HG03469 (cell line): ENCODE measurements around the gene NBDY.
A peak's percentile ranks its signal among the peaks of the same experiment; 100 is the strongest.
"Not testable (repeated sequence)": the region's sequence is repeated elsewhere in the genome, so short reads cannot be mapped to it uniquely, and the experiment has no call there.

Source experiments
- ATAC-seq: cut with Tn5 transposase; IDR thresholded peaks from one replicate; pipeline ENCODE4 v1.9.1; 2021; ENCODE audit warnings: mild to moderate bottlenecking, moderate library complexity, moderate number of reproducible peaks; ENCODE audit not compliant: unreplicated experiment

Gene NBDY

DNA sequence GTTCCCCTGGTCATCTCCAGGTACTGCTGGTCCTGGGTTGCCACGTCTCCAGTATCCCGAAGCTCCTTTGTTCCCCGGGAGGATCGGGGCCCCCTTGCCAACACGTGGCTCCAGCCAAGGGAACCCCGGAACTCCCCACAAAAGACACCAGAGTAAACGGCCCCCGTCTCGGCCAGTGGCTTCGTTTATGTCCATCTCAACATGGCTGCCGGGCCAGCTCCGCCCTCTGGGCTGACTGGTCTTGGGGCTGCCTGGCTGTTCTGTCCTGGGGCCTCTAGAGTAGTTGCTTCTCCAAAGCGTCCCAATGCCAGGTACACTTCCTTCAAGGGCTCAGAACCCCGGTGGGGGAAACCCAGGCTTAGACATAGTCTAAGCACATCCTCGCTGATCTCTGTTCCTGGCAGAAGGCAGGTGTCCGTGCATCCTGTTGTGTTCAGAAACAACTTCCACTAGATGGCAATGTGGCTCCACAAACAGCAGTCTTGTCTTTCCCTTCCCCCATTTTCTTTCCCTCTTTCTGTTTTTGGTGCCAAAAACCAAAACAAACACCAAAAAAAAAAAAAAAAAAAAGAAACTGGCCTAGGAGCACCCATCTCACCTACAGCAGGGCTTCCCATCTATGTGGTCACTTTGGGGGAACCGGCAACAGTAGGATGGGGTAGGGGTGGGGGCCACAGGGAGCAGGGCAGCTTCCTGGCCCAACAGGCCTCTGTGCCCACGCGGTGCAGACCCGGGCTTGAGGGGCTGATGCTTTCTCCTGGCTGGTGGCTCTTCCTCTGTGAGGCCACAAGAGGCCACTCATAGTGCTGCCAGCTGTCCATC is 35.3 kb downstream of the NBDY start:
- peak; percentile 46 for ATAC-seq

DNA sequence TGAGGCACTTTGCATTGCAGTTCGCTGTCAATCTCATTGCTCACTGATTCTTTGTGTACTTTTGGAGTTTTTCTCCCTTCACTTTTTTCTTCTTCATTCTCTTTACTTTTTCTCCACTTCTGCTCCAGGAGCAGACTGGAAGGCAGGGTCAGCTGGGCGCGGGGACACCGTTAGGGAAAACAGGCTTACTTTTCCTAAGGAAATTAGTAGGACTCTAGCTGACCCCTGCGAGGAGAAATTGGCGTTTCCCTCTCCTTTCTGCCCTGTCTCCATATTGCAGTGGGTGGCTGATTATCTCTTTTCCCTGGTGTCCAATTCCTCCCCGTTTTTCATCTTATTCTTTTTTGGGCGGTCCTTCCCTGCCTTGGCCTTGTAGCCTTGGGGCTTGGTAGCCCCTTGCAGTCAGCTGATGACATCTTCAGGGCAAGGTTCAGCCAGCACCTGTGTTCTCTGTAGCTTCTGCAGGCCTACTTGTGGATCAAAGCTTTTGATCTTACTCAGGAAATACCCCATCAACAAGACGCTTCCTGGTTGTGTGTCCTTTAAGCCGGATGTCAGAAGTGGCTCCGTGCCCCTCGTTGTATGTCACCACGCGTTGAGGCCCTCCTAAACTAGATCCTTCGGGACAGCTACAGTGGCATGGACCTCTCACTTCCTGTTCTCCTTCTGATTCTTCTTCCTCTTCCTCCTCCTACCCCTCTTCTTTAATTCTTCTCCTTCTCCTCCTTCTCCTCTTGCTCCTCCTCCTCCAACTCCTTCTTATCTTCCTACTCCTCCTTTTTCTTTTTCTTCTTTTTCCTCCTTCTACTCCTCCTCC is 36.1 kb downstream of the NBDY start:
- ATAC-seq, result no peak

DNA sequence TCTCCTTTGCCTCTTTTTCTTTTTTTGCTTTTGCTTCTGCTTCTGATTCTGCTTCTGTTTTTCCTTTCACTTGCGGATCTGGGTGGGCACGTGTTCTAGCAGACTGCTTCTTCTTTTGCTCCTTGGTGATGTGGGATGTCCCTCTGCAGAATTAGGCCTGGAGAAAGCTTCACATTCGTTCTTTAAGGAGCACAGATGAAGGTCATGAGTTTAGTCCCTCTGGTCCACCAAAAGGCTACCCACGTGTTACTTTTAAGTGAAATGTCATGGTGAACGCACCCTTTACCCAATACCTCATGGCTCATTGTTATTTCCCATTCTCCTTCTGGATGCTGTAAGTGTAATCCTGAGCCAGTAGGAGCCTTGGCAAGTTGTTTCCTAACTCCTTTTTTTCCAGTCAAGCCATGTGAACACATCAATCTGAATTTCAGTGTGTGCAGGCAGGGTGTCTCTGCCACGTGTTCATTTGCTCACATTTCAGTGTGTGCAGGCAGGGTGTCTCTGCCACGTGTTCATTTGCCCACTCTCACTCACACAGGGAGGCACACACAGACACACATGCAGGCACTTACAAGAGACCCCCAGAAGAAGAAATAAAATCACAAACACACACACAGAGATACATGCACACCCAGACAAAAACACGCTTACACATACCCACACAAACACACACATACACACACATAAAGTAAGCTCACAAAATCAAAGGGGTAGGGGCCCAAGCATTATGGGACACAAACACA is 36.9 kb downstream of the NBDY start:
- ATAC-seq, result no peak

DNA sequence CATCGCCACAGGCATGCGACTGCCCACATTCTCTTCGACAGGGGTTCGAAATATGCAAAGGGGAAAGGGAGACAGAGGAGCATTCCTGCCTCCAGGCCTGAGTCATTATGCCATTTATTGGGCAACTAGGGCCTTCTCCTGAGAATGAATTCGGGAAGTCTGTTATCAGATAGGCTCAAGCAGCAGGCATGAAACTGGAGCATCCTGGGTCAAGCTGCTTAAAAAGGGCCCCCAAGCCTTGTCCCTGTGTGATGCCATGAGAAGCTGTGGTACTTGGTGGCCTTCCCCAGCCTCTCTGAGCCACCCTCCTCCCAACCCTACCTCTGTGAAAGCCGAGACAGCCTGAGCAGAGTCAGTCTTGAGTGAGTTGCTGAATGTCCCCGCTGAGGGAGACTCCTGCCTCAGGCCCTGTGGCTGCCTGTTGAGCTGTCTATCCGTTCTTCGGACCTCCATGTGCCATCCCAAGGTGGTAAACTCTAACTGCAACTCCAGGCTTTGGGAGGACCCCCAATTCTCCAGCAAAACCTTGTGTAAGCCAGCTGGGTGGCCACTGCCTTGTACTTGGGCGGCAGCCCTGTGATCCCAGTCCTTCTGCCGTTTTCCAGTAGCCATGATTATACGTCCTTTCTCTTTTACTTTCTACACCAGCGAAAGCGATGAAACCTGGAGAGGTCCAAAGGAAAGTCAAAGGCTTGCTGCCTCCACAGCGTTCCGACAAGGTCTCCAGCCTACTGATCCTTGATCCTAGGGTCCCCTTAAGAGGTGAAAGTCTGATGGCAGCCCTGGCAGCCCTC is 37.7 kb downstream of the NBDY start:
- no peak for ATAC-seq

DNA sequence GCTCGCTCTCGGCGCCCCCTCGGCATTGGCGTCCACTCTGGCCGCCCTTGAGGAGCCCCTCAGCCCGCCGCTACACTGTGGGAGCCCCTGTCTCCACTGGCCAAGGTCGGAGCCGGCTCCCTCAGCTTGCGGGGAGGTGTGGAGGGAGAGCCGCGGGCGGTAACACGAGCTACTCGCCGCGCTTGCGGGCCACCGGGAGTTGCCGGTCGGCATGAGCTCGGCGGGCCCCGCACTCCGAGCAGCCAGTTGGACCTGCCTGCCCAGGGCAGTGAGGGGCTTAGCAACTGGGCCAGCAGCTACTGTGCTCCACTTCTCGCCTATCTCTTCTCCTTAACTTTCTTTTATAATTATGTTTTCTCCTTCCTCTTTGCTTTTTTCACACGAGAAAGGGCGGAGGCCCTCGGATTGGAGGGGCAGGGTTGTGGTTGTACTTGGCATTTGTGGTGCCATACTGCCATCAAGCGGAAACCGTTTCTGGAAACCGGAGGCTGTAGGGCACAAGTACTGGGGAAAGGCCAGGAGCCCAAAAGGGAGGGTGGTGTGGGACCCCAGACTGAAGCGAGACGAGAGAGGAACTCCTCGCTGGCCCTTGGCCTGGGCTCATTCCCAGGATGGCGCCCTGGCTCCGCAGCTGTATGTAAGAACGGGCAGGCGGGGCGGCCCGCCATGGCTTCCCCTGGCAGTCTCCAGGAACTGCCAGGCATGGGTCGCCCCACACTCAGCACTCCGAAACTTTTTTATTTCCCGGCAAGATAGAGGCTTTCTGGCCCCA is 38.5 kb downstream of the NBDY start:
- ATAC-seq, result not testable (repeated sequence)

DNA sequence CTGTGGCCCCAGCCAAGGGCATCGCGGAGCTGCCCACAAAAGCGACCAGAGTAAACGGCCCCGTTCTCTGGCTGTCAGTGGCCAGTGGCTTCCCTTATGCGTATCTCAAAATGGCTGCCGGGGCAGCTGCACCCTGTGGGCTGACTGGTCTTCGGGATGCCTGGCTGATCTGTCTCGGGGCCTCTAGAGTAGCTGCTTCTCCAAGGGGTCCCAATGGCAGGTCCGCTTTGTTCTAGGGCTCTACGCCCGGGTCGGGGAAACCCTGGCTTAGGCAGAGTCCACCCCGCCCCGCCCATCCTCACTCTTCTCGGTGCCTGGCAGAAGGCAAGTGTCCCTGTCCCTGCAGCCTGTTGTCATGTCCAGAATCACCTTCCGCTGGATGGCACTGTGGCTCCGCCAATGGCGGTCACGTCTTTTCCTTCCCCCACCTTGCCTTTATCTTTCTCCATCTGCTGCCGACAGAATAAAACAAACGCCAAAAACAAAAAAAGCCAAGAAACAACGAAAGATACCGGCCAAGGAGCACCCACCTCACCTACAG is 39.1 kb downstream of the NBDY start:
- not testable (repeated sequence) for ATAC-seq

DNA sequence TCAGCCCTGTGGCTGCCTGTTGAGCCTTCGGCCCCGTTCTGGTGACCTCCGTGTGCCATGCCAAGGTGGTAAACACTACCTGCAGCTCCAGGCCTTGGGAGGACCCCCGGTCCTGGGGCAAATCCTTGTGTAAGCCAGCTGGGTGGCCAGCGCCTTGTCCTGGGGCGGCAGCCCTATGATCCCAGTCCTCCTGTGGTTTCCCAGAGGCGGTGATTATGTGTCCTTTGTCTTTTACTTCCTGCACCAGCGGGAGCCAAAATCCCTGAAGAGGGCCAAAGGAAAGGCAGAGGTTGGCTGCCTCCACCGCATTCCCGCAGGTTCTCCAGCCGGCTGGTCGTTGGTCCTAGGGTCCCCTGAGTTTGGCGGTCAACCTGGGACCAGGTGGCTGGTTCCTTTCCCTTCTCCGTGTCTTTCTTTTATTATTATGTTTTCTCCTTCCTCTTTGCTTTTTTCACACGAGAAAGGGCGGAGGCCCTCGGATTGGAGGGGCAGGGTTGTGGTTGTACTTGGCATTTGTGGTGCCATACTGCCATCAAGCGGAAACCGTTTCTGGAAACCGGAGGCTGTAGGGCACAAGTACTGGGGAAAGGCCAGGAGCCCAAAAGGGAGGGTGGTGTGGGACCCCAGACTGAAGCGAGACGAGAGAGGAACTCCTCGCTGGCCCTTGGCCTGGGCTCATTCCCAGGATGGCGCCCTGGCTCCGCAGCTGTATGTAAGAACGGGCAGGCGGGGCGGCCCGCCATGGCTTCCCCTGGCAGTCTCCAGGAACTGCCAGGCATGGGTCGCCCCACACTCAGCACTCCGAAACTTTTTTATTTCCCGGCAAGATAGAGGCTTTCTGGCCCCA is 43.9 kb downstream of the NBDY start:
- not testable (repeated sequence) for ATAC-seq

DNA sequence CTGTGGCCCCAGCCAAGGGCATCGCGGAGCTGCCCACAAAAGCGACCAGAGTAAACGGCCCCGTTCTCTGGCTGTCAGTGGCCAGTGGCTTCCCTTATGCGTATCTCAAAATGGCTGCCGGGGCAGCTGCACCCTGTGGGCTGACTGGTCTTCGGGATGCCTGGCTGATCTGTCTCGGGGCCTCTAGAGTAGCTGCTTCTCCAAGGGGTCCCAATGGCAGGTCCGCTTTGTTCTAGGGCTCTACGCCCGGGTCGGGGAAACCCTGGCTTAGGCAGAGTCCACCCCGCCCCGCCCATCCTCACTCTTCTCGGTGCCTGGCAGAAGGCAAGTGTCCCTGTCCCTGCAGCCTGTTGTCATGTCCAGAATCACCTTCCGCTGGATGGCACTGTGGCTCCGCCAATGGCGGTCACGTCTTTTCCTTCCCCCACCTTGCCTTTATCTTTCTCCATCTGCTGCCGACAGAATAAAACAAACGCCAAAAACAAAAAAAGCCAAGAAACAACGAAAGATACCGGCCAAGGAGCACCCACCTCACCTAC is 44.5 kb downstream of the NBDY start:
- ATAC-seq, result not testable (repeated sequence)

DNA sequence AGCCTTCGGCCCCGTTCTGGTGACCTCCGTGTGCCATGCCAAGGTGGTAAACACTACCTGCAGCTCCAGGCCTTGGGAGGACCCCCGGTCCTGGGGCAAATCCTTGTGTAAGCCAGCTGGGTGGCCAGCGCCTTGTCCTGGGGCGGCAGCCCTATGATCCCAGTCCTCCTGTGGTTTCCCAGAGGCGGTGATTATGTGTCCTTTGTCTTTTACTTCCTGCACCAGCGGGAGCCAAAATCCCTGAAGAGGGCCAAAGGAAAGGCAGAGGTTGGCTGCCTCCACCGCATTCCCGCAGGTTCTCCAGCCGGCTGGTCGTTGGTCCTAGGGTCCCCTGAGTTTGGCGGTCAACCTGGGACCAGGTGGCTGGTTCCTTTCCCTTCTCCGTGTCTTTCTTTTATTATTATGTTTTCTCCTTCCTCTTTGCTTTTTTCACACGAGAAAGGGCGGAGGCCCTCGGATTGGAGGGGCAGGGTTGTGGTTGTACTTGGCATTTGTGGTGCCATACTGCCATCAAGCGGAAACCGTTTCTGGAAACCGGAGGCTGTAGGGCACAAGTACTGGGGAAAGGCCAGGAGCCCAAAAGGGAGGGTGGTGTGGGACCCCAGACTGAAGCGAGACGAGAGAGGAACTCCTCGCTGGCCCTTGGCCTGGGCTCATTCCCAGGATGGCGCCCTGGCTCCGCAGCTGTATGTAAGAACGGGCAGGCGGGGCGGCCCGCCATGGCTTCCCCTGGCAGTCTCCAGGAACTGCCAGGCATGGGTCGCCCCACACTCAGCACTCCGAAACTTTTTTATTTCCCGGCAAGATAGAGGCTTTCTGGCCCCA is 49.3 kb downstream of the NBDY start:
- ATAC-seq, result not testable (repeated sequence)

DNA sequence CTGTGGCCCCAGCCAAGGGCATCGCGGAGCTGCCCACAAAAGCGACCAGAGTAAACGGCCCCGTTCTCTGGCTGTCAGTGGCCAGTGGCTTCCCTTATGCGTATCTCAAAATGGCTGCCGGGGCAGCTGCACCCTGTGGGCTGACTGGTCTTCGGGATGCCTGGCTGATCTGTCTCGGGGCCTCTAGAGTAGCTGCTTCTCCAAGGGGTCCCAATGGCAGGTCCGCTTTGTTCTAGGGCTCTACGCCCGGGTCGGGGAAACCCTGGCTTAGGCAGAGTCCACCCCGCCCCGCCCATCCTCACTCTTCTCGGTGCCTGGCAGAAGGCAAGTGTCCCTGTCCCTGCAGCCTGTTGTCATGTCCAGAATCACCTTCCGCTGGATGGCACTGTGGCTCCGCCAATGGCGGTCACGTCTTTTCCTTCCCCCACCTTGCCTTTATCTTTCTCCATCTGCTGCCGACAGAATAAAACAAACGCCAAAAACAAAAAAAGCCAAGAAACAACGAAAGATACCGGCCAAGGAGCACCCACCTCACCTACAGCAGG is 50.0 kb downstream of the NBDY start:
- ATAC-seq, result not testable (repeated sequence)

DNA sequence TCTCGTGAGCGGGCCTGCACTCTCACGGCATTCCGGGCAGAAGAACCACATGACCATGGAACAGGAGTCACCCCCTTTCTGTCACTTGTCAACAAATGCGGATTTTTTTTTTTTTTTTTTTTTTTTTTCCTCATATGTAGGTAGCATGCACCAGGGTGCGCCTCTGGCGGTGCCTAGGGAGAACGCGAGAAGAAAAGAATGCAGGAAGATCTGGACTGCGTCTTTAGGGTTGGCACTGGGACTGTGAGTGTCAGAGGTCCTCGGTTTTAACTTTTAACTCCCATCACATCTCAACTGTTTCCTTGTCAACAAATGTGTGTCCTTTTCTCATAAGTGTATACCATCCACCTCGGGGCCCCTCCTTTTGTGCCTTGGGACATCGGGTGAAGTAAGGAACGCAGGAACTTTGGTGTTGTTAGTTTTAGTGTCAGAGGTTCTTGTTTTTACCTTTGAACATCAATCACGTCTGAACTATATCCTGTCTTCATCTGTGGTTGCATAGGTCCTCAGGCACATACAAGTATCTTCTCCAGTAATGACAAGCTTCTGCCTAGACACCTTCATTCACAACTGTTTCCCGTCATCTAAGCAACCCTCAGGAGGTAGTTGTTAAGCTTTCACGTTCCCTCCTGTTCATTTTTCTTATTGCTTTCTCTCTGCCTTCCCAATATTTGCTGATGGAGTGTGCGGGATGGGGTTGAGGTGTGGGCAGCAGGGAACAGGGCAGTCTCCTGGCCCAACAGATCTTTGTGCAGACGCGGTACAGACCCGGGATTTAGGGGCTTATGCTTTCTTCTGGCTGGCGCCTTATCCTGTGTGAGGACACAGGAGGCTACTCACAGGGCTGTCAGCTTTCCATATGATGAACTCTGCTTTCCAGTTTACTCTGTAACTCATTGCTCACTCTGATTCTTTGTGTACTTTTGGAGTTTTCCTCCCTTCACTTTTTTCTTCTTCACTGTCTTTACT is 51.9 kb downstream of the NBDY start:
- not testable (repeated sequence) for ATAC-seq

DNA sequence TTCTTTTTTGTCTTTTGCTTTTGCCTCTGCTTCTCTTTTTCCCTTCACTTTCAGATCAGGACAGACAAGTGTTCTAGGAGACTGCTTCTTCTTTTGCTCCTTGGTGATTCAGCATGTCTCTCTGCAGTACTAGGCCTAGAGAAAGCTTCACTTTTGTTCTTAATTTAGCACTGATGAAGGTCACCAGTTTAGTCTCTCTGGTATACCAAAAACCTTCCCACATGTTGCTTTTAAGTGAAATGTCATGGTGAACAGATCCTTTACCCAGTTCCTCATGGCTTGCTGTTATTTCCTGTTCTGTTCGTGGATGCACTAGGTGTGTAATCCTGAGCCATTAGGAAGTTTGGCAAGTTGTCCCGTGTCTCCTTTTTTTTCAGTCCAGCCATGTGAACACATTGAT is 53.3 kb downstream of the NBDY start:
- ATAC-seq, result no peak

DNA sequence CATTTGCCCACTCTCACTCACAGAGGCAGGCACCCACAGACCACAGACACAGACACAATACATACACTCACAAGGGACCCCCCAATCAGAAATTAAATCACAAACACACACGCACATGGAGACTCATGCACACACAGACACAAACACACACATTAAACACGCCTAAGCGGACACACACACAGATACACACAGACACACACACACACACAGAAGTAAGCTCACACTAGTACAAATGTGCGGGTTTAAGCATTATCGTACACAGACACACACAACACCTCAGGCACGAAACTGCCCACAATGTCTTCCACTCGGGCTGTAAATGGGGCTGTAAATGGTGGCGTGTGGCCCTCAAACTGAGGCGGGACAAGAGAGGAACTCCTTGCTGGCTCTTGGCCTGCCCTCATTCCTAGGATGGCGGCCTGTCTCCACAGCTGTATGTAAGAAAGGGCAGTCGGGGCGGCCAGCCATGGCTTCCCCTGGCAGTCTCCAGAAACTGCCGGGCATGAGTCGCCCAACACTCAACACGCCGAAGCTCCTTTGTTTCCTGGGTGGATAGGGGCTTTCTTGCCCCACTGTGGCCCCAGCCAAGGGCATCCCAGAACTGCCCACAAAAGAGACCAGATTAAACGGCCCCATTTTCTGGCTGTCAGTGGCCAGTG is 53.9 kb downstream of the NBDY start:
- no peak for ATAC-seq

DNA sequence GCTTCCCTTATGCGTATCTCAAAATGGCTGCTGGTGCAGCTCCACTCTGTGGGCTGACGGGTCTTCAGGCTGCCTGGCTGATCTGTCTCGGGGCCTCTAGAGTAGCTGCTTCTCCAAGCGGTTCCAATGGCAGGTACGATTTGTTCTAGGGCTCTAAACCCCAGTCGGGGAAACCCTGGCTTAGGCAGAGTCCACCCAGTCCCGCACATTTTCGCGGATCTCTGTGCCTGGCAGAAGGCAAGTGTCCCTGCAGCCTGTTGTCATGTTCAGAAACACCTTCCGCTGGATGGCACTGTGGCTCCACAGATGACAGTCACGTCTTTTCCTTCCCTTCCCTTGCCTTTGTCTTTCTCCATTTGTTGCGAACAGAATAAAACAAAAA is 54.4 kb downstream of the NBDY start:
- no peak for ATAC-seq

DNA sequence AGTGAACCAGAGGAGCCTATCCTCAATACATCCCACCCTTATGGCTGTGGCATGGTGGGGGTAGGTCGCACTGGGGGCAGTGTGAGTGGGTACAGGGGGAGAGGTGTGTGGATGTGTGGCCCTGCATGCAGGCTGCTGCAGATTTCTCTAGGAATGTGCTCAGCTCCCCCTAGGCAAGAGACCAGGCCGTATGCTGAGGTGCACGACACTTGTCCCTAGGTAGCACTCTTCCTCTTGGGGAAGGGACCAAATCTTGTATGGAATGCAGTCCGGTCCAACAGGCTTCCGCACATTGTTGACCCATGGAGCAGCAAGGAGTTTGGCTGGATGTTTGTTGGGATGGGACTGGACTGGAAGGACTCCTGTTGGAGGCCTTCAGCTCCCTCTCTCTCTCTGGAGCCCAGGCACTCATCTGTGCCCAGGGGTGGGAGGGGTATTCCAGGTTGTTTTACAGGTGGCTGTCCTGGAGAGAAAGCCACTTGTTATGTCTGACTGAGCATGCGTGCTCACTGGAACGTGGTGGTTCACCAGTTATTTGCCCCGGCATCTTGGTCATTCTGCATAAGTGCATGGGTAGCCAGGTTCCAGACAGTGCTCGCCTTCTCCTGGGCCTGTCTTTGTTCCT is 55.1 kb downstream of the NBDY start:
- ATAC-seq, result no peak
